Measurements from ENCODE around the gene PCDHGA11.

PCDHGA11 gene

GRCh38 chr5:141427783-141428426, 7.1 kb downstream of the PCDHGA11 start:
- no peaks in the 10 kb centered on the region for H3K36me3 ChIP-seq (ENCODE audit: control insufficient read depth in 2 of 2, insufficient read depth in 1 of 2, low read length in 2 of 2)
- no peak for TF ChIP-seq OSR2 (tag by site-specific recombination; IDR thresholded peaks at IDR 0.05)
- H3K4me3 ChIP-seq (ENCODE audit: low read depth, low read length): no peak overlapping the region
- POLR2A ChIA-PET: no interaction called here
- CTCF ChIA-PET: interaction anchor here (1.1 to 5.4 kb wide), 5 partner anchors 31 to 132 kb away, joined by 3 to 38 read pairs (median 4); partner anchors contain the start of gene PCDHGB5
- H3K9me3 ChIP-seq (ENCODE audit: control insufficient read depth, insufficient read depth, low read depth, low read length): no peaks in the 10 kb centered on the region
- H3K27ac ChIP-seq (ENCODE audit: extremely low read depth, low read depth, low read length): no peak overlapping the region
- H3K4me1 ChIP-seq (ENCODE audit: control insufficient read depth, insufficient read depth, low read length): no peaks in the 10 kb centered on the region

- ChIA-PET CTCF (interaction anchor here (0.6 to 5.4 kb wide), 27 partner anchors 8 to 152 kb away, joined by 3 to 38 read pairs (median 4); partner anchors contain the start of genes PCDHGA1, PCDHGA10, PCDHGA11 and PCDHGA2), POLR2A (interaction anchor here (1.0 kb wide), 1 partner anchor 13 kb away, joined by 3 read pairs; no protein-coding TSS in a partner anchor)
- no peaks in the 10 kb centered on the region for H3K4me1 ChIP-seq (ENCODE audit: control insufficient read depth, insufficient read depth, low read length)
- H3K9me3 ChIP-seq (ENCODE audit: control insufficient read depth, insufficient read depth, low read depth, low read length): no peaks in the 10 kb centered on the region
- H3K27ac ChIP-seq (ENCODE audit: extremely low read depth, low read depth, low read length): no peak within 1 kb of the TSS
- H3K4me3 ChIP-seq (ENCODE audit: low read depth, low read length): no peak within 1 kb of the TSS
- TF ChIP-seq ZNF24 (tag by site-specific recombination; IDR thresholded peaks at IDR 0.05) (no peak), HIC1 (tag by site-specific recombination; IDR thresholded peaks at IDR 0.05) (no peak), ZNF530 (tag by site-specific recombination; IDR thresholded peaks at IDR 0.05; ENCODE audit: low read depth) (no peak), SP2 (tag by site-specific recombination; IDR thresholded peaks at IDR 0.05) (no peak), ZNF843 (tag by site-specific recombination; IDR thresholded peaks at IDR 0.05) (no peak), ZNF768 (tag by site-specific recombination; IDR thresholded peaks at IDR 0.05) (no peak)
- no peaks in the 10 kb centered on the region for H3K36me3 ChIP-seq (ENCODE audit: control insufficient read depth in 2 of 2, insufficient read depth in 1 of 2, low read length in 2 of 2)
These were observed 9.7 kb downstream of the PCDHGA11 start, which contains the start of gene PCDHGA12 for GRCh38 chr5:141430332-141431113. Gene PCDHGA12 (plus strand): TSS chr5:141430507. CDS start chr5:141430760, 253 bp downstream.

GRCh38 chr5:141431286-141431685, 10.4 kb downstream of the PCDHGA11 start:
- Histone ChIP-seq H3K36me3 (ENCODE audit: control insufficient read depth in 2 of 2, insufficient read depth in 1 of 2, low read length in 2 of 2) (no peaks in the 10 kb centered on the region), H3K27ac (ENCODE audit: extremely low read depth, low read depth, low read length) (no peak overlapping the region), H3K4me1 (ENCODE audit: control insufficient read depth, insufficient read depth, low read length) (no peaks in the 10 kb centered on the region), H3K4me3 (ENCODE audit: low read depth, low read length) (no peak overlapping the region), H3K9me3 (ENCODE audit: control insufficient read depth, insufficient read depth, low read depth, low read length) (no peaks in the 10 kb centered on the region)
- POLR2A ChIA-PET: interaction anchor here (1.0 kb wide), 1 partner anchor 12 kb away, joined by 3 read pairs; no protein-coding TSS in a partner anchor
- CTCF ChIA-PET: interaction anchor here (1.6 to 5.4 kb wide), 3 partner anchors 90 to 127 kb away, joined by 10 to 38 read pairs (median 34); no protein-coding TSS in a partner anchor
- TF ChIP-seq ZNF16 (tag by site-specific recombination; IDR thresholded peaks at IDR 0.05; ENCODE audit: low read depth) (no peak), ZNF114 (tag by site-specific recombination; IDR thresholded peaks at IDR 0.05) (no peak), ZFP41 (tag by site-specific recombination; IDR thresholded peaks at IDR 0.05; ENCODE audit: borderline replicate concordance) (no peak), INSM2 (tag by site-specific recombination; IDR thresholded peaks at IDR 0.05) (no peak), GLIS2 (tag by site-specific recombination; IDR thresholded peaks at IDR 0.05) (no peak), ZFHX2 (tag by site-specific recombination; conservative IDR thresholded peaks at IDR 0.05) (no peak), ZNF23 (tag by site-specific recombination; IDR thresholded peaks at IDR 0.05; ENCODE audit: borderline replicate concordance) (no peak), SP2 (tag by site-specific recombination; IDR thresholded peaks at IDR 0.05) (no peak), ZNF140 (tag by site-specific recombination; IDR thresholded peaks at IDR 0.05) (no peak), ZBTB8A (tag by site-specific recombination; IDR thresholded peaks at IDR 0.05) (no peak), ZNF777 (tag by site-specific recombination; IDR thresholded peaks at IDR 0.05; ENCODE audit: borderline replicate concordance) (no peak), ZIC2 (tag by site-specific recombination; IDR thresholded peaks at IDR 0.05) (no peak), WT1 (tag by site-specific recombination; IDR thresholded peaks at IDR 0.05) (no peak), ZNF549 (tag by site-specific recombination; IDR thresholded peaks at IDR 0.05) (no peak), ZNF19 (tag by site-specific recombination; IDR thresholded peaks at IDR 0.05; ENCODE audit: low read depth) (no peak), ZNF501 (tag by site-specific recombination; IDR thresholded peaks at IDR 0.05) (no peak), ZNF423 (tag by site-specific recombination; IDR thresholded peaks at IDR 0.05) (no peak), ZNF280C (tag by site-specific recombination; IDR thresholded peaks at IDR 0.05) (no peak)
